HFFc6 (cell line): ENCODE measurements around the gene VEZT. TPM values are rescaled to one million over a fixed set of nuclear protein-coding genes. Genes with fewer than 3 reads are reported as not detected.
"Not testable (repeated sequence)": the region's sequence is repeated elsewhere in the genome, so short reads cannot be mapped to it uniquely, and the experiment has no call there.

ENCODE experiments used
- DNase-seq: peaks from one replicate; pipeline ENCODE4 v3.0.0-alpha.2; 2018
- H3K27ac Mint-ChIP-seq: 2 replicates; pipeline ENCODE4 v1.8.0; 2020; ENCODE audit warnings: mild to moderate bottlenecking, mixed read lengths
- H3K27me3 Mint-ChIP-seq: 2 replicates; pipeline ENCODE4 v1.8.0; 2021; ENCODE audit warnings: mild to moderate bottlenecking, moderate library complexity, mixed read lengths; ENCODE audit not compliant: insufficient read depth
- H3K36me3 Mint-ChIP-seq: 2 replicates; pipeline ENCODE4 v1.8.0; 2021; ENCODE audit warnings: low read depth, mixed read lengths
- H3K4me1 Mint-ChIP-seq: 2 replicates; pipeline ENCODE4 v1.8.0; 2020; ENCODE audit warnings: low read depth, mixed read lengths
- H3K4me3 Mint-ChIP-seq: 2 replicates; pipeline ENCODE4 v1.8.0; 2020; ENCODE audit warnings: mild to moderate bottlenecking, moderate library complexity, mixed read lengths
- H3K9me3 Mint-ChIP-seq: 2 replicates; pipeline ENCODE4 v1.8.0; 2020; ENCODE audit warnings: mild to moderate bottlenecking, mixed read lengths
- total RNA-seq, 6 experiments: library from RNA; stranded (reverse); fragmentation: NEBNext Ultra II Directional; extraction: Animal tissue kit (Norgen Biotek cat#: 25700); gene quantifications; 2 replicates in 1 of 6; 3 replicates in 5 of 6; pipeline ENCODE4 v1.2.3, GENCODE V29; 2021
- TF ChIP-seq, protein P1 (sequence below): fragments of 200-600 bp; sonication (generic); IDR thresholded peaks from 2 replicates; pipeline ENCODE4 v1.5.0; 2021; ENCODE audit warnings: antibody characterized with exemption, mild to moderate bottlenecking

Gene VEZT
- total RNA-seq, 6 experiments from 2014 or later, result 61.8 to 69.0 (median 66.2) TPM

DNA sequence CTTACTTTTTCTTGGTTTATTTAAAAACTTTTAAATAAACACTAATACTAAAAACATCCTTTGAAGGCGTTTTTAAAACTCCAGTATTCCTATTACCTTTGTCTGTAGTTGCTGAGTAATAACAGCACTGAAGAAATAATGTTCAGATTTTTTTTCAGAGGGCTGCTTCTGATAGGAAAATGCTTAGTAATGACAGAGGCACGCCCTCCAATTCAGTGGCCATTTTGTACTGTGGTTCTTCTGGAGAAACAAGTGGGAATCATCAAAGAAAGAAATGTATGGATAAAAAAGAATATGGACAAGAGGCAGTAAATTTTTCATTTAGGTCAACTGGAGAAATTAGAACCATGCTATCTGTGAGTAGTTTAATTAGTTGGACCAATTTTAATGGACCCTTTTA lies 13.6 kb downstream of the VEZT start:
- no peaks in the 10 kb centered on the region; the same call in 1 of the 2 replicates for H3K36me3 Mint-ChIP-seq
- H3K4me3 Mint-ChIP-seq, result 0 out of 2 replicates have a peak overlapping the region, but pooled peaks have one; percentile 12
- peak; percentile 10 for DNase-seq
- TF ChIP-seq, protein P1, sequence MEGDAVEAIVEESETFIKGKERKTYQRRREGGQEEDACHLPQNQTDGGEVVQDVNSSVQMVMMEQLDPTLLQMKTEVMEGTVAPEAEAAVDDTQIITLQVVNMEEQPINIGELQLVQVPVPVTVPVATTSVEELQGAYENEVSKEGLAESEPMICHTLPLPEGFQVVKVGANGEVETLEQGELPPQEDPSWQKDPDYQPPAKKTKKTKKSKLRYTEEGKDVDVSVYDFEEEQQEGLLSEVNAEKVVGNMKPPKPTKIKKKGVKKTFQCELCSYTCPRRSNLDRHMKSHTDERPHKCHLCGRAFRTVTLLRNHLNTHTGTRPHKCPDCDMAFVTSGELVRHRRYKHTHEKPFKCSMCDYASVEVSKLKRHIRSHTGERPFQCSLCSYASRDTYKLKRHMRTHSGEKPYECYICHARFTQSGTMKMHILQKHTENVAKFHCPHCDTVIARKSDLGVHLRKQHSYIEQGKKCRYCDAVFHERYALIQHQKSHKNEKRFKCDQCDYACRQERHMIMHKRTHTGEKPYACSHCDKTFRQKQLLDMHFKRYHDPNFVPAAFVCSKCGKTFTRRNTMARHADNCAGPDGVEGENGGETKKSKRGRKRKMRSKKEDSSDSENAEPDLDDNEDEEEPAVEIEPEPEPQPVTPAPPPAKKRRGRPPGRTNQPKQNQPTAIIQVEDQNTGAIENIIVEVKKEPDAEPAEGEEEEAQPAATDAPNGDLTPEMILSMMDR, result no peak
- peak overlapping the region; percentile 62 for H3K27ac Mint-ChIP-seq
- no peaks in the 10 kb centered on the region for H3K27me3 Mint-ChIP-seq
- H3K4me1 Mint-ChIP-seq, result peaks cover 39% of the 10 kb centered on the region
- no peaks in the 10 kb centered on the region for H3K9me3 Mint-ChIP-seq

GRCh38 chr12:95234187-95234586 lies 16.6 kb downstream of the VEZT start:
- H3K27ac Mint-ChIP-seq, DNase-seq, H3K9me3 Mint-ChIP-seq, H3K4me3 Mint-ChIP-seq, H3K27me3 Mint-ChIP-seq, H3K36me3 Mint-ChIP-seq: not testable (repeated sequence)
- H3K4me1 Mint-ChIP-seq, result peaks cover 35% of the 10 kb centered on the region

DNA sequence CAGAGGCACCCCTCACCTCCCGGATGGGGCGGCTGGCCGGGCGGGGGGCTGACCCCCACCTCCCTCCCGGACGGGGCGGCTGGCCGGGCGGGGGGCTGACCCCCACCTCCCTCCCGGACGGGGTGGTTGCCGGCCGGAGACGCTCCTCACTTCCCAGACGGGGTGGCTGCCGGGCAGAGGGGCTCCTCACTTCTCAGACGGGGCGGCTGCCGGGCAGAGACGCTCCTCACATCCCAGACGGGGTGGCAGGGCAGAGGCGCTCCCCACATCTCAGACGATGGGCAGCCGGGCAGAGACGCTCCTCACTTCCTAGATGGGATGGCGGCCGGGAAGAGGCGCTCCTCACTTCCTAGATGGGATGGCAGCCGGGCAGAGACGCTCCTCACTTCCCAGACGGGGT lies 18.0 kb downstream of the VEZT start:
- not testable (repeated sequence) for H3K27me3 Mint-ChIP-seq, H3K27ac Mint-ChIP-seq, H3K9me3 Mint-ChIP-seq, H3K36me3 Mint-ChIP-seq, H3K4me3 Mint-ChIP-seq, DNase-seq
- H3K4me1 Mint-ChIP-seq, result peaks cover 26% of the 10 kb centered on the region

- Mint-ChIP-seq H3K27ac (peak overlapping the region; percentile 11; the same call in 1 of the 2 replicates), H3K36me3 (peaks cover 5% of the 10 kb centered on the region; the same call in 1 of the 2 replicates), H3K27me3 (peaks cover 1% of the 10 kb centered on the region; the same call in 1 of the 2 replicates), H3K4me3 (no peak overlapping the region), H3K4me1 (peaks cover 15% of the 10 kb centered on the region; the same call in 1 of the 2 replicates), H3K9me3 (no peaks in the 10 kb centered on the region)
- TF ChIP-seq, protein P1, result no peak
- DNase-seq, result no peak
These were observed 19.7 kb downstream of the VEZT start for GRCh38 chr12:95237315-95237714.

DNA sequence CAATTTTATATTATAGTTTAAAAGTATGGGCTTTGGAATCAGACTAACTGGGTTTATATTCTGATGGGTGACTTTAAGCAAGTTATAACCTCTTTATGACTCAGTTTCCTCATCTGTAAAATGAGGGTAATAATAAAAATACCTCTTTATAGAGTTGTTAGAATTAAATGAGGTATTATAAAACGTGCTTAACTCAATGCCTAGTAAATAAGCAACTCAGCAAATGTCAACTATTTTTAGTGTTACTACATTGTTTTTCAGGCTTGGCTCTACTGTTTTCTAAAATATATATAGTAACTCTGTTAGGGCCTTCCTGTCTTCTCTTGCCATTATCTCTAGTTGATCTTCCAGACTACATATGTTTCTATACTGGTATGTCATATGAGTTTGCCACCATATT lies 20.5 kb downstream of the VEZT start:
- TF ChIP-seq, protein P1, result no peak
- Mint-ChIP-seq H3K27ac (no peak overlapping the region), H3K4me1 (peaks cover 11% of the 10 kb centered on the region; the same call in 1 of the 2 replicates), H3K27me3 (peaks cover 1% of the 10 kb centered on the region; the same call in 1 of the 2 replicates), H3K4me3 (no peak overlapping the region), H3K9me3 (no peaks in the 10 kb centered on the region), H3K36me3 (peaks cover 5% of the 10 kb centered on the region; the same call in 1 of the 2 replicates)
- DNase-seq, result no peak

- H3K4me1 Mint-ChIP-seq, result peaks cover 11% of the 10 kb centered on the region; the same call in 1 of the 2 replicates
These were observed 21.6 kb downstream of the VEZT start for GRCh38 chr12:95239216-95239615.

DNA sequence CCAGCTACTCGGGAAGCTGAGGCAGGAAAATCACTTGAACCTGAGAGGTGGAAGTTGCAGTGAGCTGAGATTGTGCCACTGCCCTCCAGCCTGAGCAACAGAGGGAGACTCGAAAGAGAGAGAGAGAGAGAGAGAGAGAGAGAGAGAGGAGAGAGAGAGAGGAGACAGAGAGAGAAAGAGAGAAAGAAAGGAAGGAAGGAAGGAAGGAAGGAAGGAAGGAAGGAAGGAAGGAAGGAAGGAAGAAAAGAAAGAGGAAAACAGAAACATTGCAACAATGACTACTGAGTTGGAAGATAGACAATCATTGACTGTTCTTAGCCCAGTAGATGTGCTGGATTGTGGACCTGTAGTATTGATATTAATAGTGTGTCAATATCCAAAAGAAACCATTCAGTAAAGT lies 22.2 kb downstream of the VEZT start:
- not testable (repeated sequence) for H3K27me3 Mint-ChIP-seq, H3K9me3 Mint-ChIP-seq, H3K4me3 Mint-ChIP-seq, H3K36me3 Mint-ChIP-seq, DNase-seq, H3K27ac Mint-ChIP-seq
- H3K4me1 Mint-ChIP-seq, result peaks cover 11% of the 10 kb centered on the region; the same call in 1 of the 2 replicates

More at GRCh38 chr12:95239216-95239615, 21.6 kb downstream of the VEZT start:
- Mint-ChIP-seq H3K27ac (no peak overlapping the region), H3K4me3 (no peak overlapping the region), H3K9me3 (no peaks in the 10 kb centered on the region), H3K27me3 (peaks cover 1% of the 10 kb centered on the region; the same call in 1 of the 2 replicates), H3K36me3 (peaks cover 5% of the 10 kb centered on the region; the same call in 1 of the 2 replicates)
- DNase-seq, result no peak
- TF ChIP-seq, protein P1, result no peak
